VCaP (cell line): Measurements from ENCODE around the gene SH2D3C.
A peak's percentile ranks its signal among the peaks of the same experiment; 100 is the strongest.

ENCODE experiments used
- H3K27ac ChIP-seq: fragments of 450-650 bp; 2 replicates; pipeline ENCODE4 v1.5.1; 2017
- TF ChIP-seq, protein P1 (sequence below): fragments of 450-650 bp; conservative IDR thresholded peaks from 2 replicates; pipeline ENCODE4 v1.5.1; 2017; ENCODE audit warnings: mild to moderate bottlenecking, moderate library complexity

SH2D3C gene

DNA sequence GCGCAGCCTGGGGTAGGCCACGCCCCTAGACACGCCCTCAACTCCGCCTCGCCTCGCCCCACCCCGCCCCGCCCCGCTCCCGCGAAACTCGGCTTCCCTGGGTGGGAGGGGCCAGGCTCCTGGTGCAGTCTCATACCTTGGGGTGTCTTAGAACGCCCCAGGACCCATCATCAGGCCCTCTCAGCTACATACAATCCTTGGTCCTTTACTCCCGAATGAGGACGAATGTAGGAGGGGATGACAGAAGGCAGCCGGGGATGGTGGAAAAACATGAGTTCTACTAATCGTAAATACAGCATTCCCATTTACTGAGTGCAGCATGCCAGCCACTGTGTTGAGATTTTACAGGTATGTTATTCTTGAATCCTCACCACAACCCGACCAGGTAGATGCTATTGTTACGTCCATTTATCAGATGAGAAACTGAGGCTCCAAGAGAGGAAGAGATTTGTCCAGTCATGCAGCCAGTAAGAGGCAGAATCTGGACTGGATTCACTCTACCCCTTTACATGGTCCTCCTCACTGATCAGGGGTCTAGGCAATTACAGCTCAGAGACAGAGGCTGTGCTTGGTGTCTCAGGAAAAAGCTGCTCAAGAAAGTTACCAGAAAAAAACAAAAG is 6.8 kb downstream of the SH2D3C start:
- peak overlapping the region; percentile 34; the same call in 1 of the 2 replicates for H3K27ac ChIP-seq
- TF ChIP-seq, protein P1, sequence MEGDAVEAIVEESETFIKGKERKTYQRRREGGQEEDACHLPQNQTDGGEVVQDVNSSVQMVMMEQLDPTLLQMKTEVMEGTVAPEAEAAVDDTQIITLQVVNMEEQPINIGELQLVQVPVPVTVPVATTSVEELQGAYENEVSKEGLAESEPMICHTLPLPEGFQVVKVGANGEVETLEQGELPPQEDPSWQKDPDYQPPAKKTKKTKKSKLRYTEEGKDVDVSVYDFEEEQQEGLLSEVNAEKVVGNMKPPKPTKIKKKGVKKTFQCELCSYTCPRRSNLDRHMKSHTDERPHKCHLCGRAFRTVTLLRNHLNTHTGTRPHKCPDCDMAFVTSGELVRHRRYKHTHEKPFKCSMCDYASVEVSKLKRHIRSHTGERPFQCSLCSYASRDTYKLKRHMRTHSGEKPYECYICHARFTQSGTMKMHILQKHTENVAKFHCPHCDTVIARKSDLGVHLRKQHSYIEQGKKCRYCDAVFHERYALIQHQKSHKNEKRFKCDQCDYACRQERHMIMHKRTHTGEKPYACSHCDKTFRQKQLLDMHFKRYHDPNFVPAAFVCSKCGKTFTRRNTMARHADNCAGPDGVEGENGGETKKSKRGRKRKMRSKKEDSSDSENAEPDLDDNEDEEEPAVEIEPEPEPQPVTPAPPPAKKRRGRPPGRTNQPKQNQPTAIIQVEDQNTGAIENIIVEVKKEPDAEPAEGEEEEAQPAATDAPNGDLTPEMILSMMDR: no peak

- TF ChIP-seq, protein P1: no peak
- H3K27ac ChIP-seq: peak overlapping the region; percentile 34; the same call in 1 of the 2 replicates
Observed at GRCh38 chr9:127770905-127771569, 7.4 kb downstream of the SH2D3C start.

- TF ChIP-seq, protein P1: no peak
- H3K27ac ChIP-seq: no peak overlapping the region; the same call in 1 of the 2 replicates
Observed at GRCh38 chr9:127770583-127770904, 7.9 kb downstream of the SH2D3C start.

GRCh38 chr9:127769929-127770582 is 8.4 kb downstream of the SH2D3C start:
- H3K27ac ChIP-seq: no peak overlapping the region; the same call in 1 of the 2 replicates
- TF ChIP-seq, protein P1: no peak

DNA sequence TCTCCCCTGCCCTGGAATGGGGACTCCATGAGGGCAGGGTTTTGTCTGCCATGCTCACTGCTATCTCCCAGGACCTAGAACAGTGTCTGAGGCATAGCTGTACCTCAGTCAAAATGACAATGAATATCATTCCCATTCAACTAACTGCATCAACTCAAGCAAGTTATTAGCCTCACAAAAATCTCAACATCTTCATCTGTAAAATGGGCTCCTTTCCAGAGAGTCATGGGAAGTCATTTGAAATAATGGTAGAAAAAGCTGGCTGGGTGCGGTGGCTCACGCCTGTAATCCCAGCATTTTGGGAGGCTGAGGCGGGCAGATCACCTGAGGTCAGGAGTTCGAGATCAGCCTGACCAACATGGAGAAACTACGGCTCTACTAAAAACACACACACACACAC is 9.4 kb downstream of the SH2D3C start:
- TF ChIP-seq, protein P1: no peak
- H3K27ac ChIP-seq: no peak overlapping the region

DNA sequence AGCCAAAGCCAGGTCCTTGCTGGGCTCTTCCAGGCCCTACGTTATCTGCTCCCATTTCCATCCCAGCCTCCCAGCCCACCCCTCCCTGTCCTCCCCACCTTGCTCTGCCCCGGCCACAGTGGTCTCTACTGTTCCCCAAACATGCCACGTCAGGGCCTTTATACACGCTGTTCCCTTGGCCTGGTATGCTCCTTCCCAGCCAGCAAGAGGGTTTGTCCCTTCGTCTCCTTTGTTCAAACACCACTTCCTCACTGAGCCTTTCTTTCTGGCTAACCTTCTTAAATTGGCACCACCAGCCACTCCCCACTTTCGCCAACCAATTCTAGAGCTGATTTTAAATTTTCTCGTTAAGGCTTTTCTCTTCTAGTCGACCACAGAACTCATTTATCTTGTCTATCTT is 9.8 kb downstream of the SH2D3C start:
- TF ChIP-seq, protein P1: no peak
- H3K27ac ChIP-seq: no peak overlapping the region

GRCh38 chr9:127767909-127768331 is 10.5 kb downstream of the SH2D3C start:
- TF ChIP-seq, protein P1: no peak
- no peak overlapping the region for H3K27ac ChIP-seq
